ENCODE results near the gene PLP1.

PLP1 gene

DNA sequence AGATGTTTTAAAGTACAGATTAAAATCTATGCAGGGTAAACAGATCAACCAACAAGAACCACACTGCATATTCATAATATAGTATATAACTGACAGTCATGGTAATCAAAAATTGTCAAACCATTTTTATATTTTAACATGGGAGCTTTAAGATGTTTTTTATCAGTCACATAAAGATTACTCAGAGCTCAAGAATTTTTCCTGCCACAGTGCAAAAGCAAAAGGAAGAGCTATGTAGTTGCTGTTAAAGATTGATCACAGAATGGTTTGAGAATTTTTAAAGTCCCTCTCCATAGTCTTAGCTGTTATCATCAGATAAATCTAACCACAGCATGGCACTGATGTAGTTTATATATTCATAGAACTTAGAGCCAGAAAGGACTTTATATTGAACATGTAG, 47.0 kb downstream of the PLP1 start:
- H3K4me3 ChIP-seq (replicated peaks; ENCODE audit: low read depth, low read length): no peak overlapping the region
- DNase-seq (ENCODE audit: extremely low read depth, low read depth): no peak
- TF ChIP-seq, protein P1, sequence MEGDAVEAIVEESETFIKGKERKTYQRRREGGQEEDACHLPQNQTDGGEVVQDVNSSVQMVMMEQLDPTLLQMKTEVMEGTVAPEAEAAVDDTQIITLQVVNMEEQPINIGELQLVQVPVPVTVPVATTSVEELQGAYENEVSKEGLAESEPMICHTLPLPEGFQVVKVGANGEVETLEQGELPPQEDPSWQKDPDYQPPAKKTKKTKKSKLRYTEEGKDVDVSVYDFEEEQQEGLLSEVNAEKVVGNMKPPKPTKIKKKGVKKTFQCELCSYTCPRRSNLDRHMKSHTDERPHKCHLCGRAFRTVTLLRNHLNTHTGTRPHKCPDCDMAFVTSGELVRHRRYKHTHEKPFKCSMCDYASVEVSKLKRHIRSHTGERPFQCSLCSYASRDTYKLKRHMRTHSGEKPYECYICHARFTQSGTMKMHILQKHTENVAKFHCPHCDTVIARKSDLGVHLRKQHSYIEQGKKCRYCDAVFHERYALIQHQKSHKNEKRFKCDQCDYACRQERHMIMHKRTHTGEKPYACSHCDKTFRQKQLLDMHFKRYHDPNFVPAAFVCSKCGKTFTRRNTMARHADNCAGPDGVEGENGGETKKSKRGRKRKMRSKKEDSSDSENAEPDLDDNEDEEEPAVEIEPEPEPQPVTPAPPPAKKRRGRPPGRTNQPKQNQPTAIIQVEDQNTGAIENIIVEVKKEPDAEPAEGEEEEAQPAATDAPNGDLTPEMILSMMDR (IDR thresholded peaks at IDR 0.05; ENCODE audit: low read depth, low read length, missing control alignments): no peak

DNA sequence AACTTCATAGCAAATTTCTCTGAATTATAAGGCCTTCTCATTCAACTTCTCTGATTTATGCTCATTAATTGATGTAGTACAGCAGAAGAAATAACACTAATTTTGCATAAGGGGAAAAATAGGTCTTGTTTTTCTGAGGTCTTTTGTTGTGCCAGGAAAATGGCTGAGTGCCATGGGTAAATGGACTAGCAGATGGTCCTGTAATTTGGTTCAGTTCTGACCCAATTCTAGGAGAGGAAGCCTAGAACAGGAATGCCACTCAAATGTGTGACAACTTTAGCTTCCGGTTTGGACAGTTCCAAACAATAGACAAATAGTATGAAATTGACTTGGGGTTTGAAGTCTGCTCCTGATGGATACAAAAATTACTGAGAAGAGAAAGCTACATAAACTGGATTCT, 49.2 kb downstream of the PLP1 start:
- DNase-seq (ENCODE audit: extremely low read depth, low read depth): no peak
- TF ChIP-seq, protein P1 (IDR thresholded peaks at IDR 0.05; ENCODE audit: low read depth, low read length, missing control alignments): no peak
- H3K4me3 ChIP-seq (replicated peaks; ENCODE audit: low read depth, low read length): no peak overlapping the region

DNA sequence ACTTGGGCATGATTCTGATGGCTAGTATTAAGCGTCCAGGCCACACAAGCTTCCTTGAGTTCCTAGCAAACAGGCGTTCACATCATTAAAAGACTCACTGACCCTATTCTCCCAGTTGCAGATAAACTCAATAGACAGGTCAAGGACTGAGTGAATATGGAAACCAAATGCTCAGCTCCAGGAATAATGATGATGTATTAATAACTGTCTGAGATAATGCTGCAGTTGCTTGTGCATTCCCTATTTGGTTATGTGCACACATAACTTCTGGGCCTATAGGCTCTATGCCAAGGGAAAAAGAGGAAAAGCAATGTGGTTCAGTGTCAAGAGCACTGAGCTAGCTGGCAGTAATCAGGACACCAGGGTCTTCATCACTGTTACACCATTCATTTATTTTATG, 51.9 kb downstream of the PLP1 start:
- H3K4me3 ChIP-seq (replicated peaks; ENCODE audit: low read depth, low read length): no peak overlapping the region
- DNase-seq (ENCODE audit: extremely low read depth, low read depth): no peak
- TF ChIP-seq, protein P1 (IDR thresholded peaks at IDR 0.05; ENCODE audit: low read depth, low read length, missing control alignments): no peak

DNA sequence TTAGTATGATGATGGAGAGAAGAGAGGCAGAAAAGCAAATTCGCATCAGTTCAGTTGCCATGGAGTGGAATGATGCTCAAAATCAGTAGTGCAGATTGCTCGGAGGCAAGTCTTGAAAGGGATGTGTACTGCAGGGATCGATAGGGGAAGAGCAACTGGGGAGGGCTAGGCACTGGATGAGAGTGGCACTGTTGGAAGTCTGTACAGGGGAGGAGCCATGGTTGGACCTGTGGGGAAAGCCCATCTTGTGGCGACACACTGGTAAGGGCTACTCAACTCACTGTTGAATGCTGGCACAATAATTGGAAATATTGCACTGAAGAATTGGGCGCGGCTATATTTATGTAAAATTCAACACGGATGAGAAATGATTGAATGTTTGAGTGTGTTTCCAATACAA, 54.2 kb downstream of the PLP1 start:
- no peak for DNase-seq (ENCODE audit: extremely low read depth, low read depth)
- TF ChIP-seq, protein P1 (IDR thresholded peaks at IDR 0.05; ENCODE audit: low read depth, low read length, missing control alignments): no peak
- H3K4me3 ChIP-seq (replicated peaks; ENCODE audit: low read depth, low read length): no peak overlapping the region

DNA sequence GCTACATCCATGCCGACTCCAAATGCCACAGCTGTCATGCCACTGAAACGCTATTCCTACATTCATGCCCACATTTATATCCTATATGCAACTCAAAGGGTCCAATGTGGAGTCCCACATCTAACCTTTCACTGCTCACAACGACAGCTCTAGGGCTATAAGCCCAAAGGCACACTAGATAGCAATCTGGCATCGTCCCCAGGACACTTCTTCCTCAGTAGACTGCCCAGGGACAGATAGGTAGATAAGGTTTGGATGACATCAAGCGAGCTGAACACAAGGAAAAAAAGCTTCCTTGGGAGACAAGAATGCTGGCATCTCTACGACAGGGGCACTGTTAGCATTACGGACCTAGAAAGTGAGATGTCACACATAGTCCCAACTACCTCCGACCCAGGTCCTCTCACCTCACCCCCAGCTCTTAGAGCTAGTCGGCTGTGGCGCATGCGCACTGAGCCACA, 54.7 kb downstream of the PLP1 start:
- TF ChIP-seq, protein P1 (IDR thresholded peaks at IDR 0.05; ENCODE audit: low read depth, low read length, missing control alignments): no peak
- H3K4me3 ChIP-seq (replicated peaks; ENCODE audit: low read depth, low read length): peak overlapping the region; percentile 46
- DNase-seq (ENCODE audit: extremely low read depth, low read depth): no peak

DNA sequence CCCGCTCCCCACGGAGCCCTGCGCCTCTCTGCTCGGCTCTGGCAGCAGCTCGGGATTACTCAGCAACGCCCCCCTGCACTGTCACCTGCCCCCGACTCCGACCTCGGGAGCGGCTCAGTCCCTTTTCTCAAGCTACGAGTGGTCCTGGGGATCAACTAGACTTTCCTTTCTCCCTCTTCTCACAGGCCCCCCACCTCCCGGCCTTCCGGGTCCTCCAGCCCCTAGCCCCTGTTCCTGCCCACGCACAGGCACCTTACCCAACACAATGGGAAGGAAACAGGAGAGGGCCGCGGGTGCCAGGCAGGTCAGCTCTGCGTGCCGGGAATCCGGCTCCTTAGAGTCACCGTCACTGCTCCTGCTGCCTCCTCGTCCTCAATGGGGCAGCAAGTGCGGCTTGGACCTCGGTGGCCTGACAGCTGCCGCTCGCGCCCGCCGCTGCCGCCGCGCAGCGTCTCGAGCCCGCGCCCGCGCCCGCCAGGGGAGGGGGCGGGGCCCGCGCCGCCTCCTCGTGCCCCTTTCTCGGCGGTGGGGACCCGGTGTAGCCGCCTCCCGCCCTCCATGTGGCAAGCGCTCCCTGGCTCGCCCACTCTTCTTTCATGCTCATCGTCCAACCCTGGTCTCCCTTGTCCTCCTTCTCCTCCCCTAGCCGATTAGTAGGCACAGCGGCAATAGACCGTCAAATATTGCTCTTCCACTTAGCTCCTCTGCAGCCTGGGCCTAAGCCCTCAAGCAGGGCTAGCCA, 55.3 kb downstream of the PLP1 start, which contains the start of gene RAB9B:
Gene RAB9B (minus strand): TSS at position 455 of the 742 bp plus-strand sequence. CDS start 6,473 bp downstream, outside the sequence.
- TF ChIP-seq, protein P1 (IDR thresholded peaks at IDR 0.05; ENCODE audit: low read depth, low read length, missing control alignments): no peak
- no peak for DNase-seq (ENCODE audit: extremely low read depth, low read depth)
- H3K4me3 ChIP-seq (replicated peaks; ENCODE audit: low read depth, low read length): peak within 1 kb of the TSS; percentile 46

Measured in HFF-Myc (cell line).